Activated CD4-positive, CD25-positive, alpha-beta regulatory T cell treated with anti-CD3 and anti-CD28 coated beads, Interleukin-2, amount 50 U/mL, for 24 hours (primary cell): ENCODE results near the gene PPP2R5C.
"Not testable (repeated sequence)": the region's sequence is repeated elsewhere in the genome, so short reads cannot be mapped to it uniquely, and the experiment has no call there.

Experiments used
- ATAC-seq, 2 donors: fragments of 150-1000 bp; cut with Tn5 transposase; one replicate each; pipeline ENCODE4 v1.10.0; 2021; ENCODE audit warnings: mild to moderate bottlenecking in 1 of 2, moderate library complexity in 1 of 2

The PPP2R5C gene

DNA sequence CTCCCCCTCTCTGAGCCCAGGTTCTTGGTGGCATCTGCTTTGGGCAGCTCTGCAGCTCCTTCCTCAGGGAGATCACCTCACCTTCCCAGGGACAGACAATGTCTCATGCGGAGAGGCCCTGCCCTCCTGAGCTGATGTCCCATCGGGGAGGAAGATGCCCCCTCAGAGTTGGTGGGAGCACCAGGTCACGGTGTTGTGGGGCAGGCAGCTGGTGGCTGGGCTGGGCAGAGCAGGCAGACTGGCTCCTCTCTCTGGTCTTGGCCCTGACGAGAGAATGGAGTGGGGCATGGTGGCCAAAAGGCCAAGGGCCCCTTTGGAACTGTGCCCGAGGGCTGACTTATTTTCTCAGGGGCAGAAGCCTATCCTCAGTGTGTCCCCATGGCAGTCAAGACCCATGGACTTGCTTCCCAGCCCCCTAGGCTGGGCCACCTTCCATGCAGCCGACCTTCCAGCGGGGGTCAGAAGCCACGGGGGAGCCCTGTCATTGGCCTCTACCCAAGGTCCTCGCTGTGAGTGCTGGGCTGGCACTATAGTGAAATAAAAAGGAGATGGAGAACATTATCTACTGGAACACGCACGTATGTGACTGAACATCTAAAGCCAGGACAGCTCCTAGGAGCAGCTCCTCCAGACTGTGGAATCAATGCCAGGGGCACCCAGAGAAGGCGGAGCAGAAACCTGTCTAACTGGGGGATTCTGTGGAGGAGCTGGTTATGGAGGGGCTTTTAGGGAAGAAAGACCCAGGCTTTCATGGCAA is 21.9 kb downstream of the PPP2R5C start:
- ATAC-seq = no peak

DNA sequence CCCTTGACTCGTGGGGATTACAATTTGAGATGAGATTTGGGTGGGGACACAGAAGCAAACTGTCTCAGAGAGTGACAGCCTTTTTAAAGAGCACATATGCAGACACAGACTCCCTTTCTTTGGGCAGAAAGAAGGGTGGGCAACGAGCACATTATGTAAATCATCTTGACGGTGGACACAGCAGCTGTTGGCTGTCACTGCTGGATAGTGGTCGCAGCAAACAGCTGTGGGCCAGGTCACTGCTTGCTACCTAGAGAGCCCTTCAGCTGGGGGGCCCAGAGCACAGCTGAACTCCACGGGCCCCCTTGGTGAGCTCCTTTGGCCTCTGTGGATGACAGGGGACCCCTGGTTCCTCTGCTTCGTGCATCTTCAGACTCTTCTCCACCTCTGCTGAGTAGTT is 23.1 kb downstream of the PPP2R5C start:
- no peak for ATAC-seq

DNA sequence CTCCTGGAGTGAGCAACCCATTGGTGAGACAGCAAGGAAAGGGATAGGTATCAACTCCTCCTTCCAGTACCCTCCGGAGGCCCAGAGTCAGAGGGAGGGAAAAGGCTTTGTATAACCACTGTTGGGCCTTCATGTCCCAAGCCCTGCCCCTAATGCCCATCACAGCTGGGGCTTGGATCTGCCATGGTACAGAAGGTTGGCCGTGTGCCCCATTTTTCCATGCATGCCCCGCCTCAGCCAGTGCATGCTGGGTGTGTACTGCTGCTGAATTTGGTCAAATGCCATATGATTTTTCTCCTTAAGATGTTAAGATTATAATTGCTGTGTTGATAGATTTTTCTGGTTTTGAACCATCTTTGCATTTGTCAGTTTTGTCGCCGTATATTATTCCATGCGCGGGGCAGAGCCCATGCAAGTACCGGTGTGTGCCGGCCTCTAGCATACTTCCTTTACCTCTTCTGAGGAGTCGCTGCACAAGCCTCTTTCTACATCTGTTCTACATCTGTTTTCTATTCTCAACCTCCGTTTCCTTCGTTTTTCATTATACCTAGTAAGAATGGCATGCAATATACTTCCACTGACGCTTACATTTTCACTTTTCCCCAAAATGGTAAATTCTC is 26.6 kb downstream of the PPP2R5C start:
- no peak for ATAC-seq

DNA sequence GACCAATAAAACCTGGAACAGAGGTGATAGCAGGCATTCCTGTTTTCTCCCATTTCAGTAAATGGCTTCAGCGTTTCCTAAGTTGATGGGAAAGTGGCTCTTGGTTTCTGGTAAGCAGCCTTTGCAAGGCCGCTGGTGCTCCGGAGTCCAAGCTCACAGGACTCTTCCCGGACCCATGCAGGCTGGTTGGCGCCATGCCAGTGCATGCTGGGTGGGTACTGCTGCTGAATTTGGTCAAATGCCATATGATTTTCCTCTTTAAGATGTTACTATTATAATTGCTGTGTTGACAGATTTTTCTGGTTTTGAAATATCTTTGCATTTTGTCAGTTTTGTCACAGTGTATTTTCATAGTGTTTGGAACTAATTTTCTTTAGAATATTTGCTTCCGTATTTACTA is 27.7 kb downstream of the PPP2R5C start:
- ATAC-seq = no peak

DNA sequence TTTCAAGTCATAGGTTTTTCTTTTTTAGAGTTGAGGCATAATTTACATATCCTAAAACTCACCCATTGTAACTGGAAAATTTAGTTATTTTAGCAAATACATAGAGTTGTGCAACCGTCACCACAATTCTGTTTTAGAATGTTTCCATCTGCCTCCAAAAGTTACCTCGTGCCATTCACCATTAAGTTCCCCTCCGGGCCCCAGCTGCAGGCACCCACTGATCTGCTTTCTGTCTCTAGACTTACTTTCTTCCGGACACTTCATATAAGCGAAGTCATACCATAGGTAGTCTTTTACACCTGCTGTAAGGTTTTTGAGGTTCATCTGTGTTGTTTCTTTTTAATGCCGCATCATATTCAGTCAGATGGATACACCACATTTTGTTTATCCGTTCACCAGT is 28.7 kb downstream of the PPP2R5C start:
- ATAC-seq = no peak

DNA sequence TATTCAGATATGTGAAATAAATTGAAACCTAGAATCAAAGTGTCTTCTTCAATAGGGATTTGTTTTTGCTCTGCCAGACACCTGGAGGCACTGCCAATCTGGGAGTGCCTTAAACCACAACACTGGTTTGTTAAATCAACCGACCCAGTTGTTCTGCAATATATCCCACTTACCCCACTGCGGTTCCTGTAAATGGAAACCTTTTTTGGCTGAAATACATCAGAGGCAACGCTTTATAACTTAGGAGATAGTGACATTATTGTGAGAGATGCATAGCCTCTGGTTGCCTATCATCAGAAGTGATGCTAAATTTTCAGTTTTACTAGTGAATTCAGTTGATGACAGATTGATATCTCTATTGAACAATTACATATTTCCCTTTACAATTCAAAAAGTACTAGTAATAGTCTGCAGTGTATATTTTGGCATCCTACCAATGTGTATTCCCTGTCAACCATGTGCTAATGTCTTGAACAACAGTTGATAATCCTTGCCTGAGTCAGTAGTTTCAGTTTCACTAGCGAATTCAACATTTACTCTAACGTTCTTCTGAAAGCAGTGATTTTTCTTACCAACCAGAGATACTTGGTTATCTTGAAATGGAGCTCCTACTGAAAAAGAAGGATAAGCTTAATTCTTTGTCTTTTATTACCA is 30.5 kb downstream of the PPP2R5C start:
- peak; percentile 87 to 88 for ATAC-seq

DNA sequence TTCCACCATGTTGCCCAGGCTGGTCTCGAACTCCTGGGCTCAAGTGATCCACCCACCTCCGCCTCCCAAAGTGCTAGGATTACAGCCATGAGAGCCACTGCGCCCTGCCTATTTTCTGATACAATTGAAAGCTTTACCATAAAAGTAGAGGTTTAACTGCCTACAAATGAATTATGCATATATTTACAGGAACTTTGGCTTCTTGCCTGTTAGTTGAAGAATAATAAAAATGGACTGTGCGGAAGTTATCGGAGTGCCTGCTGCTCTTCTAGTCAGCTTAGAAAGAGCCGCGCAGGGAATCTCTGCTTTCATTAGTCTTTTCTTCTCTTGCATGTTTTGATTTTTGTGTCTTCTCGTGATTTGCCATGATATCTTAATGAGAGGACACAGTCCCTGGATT is 34.5 kb downstream of the PPP2R5C start:
- ATAC-seq = no peak

DNA sequence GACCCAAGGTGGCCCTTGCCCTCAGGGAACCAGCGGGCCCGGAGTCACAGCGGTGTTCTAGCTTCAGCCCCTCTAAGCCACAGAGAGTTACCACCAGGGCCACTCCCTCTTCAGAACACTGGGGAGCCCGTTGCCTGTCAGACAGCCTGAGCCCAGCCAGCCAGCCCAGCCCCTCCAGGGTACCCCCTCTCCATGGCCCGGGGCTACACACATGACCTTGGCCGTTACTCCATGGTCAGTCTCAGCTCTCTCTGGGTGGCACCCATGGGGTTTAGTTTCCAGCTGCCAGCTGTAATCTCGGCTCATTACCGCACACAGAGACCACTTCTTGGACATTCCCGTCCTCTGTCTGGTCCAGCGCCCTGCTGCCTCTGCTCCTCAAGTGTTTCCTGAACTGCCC is 35.0 kb downstream of the PPP2R5C start:
- no peak for ATAC-seq

DNA sequence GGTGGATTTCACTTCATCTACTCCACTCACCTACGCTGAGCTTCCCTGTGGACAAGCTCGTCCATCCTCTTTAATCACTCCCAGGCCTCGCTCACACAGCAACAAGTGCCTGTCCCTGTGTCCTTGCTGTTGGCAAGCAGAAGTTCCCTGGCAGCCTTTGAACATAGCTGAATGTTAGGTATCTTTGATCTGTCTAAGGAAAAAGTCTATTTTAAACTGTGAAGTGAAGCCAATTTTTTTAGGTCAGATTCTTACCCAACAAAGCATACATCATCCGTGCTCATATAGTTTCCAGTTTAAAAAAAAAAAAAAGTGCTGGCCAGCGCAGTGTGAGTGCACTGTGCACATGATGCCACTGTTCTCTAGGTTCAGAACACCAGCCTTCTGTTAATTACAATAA is 36.3 kb downstream of the PPP2R5C start:
- ATAC-seq = no peak

DNA sequence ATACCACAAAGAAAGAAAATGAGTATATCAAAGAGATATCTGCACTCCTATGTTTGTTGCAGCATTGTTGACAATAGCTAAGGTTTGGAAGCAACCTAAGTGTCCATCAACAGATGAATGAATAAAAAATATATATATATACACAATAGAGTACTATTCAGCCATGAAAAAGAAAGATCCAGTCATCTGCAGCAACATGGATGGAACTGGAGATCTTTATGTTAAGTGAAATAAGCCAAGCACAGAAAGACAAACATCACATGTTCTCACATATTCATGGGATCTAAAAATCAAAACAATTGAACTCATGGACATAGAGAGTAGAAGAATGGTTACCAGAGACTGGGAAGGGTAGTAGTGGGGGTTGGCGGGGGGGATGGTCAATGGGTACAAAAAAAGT is 42.9 kb downstream of the PPP2R5C start:
- not testable (repeated sequence) for ATAC-seq

DNA sequence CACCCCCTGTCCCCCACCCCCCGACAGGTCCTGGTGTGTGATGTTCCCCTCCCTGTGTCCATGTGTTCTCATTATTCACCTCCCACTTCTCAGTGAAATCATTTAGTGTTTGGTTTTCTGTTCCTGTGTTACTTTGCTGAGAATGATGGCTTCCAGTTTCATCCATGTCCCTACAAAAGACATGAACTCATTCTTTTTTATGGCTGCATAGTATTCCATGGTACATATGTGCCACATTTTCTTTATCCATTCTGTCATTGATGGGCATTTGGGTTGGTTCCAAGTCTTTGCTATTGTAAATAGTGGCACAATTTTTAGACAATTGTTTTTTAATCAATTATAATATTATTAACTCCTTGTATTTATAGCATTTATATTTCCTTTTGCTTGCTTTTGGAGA is 44.7 kb downstream of the PPP2R5C start:
- ATAC-seq = not testable (repeated sequence)

DNA sequence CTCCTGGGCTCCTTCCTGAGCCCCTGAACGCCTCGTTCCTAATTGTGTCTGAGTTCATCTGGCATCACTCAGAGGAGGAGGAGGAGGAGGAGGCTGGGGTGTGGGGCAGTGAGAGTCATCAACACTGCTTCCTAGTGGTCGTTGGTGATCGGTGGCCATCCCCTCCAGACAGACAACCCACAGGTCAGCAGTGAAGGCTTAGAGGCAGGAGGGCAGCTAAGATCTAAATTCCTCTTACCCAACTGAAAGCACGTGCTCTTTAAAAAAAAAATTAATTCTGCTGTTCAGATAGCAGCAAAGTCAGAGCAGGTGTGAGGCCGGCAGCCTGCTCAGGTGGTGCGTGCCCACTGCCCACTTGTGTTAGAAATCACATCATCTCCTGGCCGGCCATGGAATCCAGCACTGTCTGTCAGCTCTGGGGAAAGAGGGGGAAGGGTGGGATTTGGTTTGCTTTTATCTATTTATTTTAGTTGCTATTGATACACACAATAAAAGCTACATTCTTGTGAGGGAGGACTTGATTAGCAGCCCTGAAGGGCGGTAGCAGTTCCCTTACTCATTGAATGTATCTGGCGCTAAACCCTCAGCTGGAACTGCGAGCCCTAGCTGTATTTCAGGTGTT is 46.6 kb downstream of the PPP2R5C start:
- ATAC-seq = no peak

DNA sequence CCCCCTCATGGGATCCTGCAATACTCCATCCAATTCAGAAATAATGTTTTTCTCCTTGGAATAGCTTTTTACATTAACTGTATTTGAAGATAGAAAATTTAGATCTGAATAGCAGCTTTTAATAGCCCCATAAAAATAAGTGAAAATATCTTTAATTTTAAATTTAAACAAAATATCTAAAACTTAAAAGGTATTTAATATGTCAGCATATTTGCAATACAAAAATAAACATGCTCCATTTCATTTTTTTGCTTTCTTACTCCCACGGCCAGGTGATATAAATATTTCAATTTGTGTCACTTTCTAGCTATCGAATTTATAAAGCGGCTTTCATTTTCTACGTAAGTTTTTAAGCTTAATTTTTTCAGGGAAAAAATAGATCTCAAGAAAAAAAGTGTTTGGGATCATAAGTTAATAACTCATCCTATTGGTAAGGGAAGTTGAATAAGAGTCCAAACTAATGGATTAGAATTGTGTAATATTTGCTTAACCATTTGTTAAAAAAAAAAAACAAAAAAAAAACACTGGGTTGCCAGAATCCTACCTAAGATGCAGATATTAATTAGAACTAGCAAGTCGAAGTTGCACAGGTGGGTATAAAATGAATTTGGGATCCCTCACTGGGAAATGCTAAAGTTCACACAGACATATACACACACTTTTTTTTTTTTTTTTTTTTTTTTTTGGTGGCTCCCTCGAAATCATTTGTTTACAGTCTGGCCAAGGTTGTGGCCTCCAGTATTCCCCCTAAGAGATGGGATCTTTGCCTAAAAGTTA is 47.6 kb downstream of the PPP2R5C start:
- ATAC-seq = no peak

DNA sequence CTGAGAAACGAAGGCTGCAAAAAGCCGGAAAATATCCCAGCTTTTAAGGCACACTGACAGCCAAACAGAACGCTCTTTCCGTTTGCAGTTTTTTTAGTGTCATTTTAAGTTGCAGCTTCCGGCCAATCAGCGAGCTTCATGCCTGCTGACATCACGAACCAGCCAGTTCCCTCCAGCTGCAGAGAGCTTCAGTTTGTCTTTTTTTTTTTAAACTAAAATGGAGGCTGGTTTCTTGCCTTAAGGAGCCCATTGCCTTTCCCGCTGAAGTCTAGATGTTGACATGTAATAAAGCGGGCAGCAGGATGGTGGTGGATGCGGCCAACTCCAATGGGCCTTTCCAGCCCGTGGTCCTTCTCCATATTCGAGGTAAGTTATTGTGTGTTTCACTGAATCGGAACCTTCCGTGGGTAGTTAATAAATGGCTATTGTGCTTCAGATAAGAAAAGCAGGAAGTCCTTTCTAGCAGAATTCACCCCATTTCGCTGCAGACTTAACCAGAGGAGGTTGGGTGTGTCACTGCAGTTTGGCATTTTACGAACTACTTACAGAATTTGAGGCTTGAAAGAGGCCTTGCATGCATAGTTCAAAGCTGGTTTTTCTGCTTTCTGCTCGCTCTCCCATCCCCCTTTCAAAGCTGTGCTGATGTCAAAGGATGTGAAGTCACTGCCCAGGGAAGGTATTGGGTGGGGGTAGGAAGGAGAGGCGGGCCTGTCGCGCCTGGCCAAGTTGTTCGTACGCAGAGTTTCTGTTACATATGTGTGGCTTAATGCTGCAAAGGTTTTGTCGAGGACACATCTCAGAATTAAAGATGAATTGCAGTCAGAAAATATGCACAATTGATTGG is 48.4 kb downstream of the PPP2R5C start:
- ATAC-seq = peak; percentile 86 to 89

DNA sequence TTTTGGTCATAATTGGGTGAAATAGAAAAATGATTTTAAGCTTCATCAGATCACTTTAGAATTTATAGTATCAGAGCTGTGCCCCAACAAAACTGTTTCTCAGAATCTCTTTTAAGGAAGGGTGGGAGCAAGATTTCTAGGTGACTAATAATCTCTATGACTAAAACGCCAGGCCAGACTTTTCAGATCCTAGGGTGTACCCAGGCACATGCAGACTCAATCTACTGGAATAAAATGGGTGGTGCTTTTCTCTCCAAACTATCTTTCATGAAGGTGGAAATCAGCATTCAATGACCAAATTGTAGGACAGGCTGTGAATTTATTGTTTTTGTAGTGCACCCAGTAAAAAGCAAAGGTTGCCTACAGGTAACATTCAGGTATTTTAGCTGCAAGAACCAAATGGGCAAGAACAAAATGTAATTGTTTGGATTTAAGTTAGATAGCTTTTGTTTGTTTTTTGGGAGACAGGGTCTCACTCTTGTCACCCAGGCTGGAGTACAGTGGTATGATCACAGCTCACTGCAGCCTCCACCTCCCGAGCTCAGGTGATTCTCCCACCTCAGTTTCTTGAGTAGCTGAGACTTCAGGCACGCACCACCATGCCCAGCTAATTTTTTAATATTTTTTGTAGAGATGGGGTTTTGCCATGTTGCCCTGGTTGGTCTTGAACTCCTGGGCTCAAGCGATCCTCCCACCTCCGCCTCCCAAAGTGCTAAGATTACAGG is 49.5 kb downstream of the PPP2R5C start:
- ATAC-seq = peak; percentile 24 to 32

DNA sequence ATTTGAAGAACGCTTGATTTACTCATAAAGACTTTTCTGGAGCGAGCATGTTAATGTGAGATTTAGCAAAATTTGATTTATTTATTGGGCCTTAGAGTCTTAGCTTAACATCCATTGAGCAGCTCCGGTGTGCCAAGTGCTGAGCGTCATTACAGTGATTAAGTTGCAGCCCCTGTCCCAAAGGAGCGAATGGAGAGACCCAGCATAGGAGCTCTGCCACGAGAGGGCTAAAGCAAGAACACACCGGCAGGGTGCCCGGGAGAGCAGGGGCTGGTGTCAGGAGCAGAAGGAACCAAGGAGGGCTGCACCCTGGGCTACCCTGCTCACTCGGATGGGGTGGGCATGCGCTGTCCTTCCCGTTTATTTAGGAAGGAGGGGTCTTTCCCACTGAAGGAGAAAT is 50.6 kb downstream of the PPP2R5C start:
- ATAC-seq = no peak

DNA sequence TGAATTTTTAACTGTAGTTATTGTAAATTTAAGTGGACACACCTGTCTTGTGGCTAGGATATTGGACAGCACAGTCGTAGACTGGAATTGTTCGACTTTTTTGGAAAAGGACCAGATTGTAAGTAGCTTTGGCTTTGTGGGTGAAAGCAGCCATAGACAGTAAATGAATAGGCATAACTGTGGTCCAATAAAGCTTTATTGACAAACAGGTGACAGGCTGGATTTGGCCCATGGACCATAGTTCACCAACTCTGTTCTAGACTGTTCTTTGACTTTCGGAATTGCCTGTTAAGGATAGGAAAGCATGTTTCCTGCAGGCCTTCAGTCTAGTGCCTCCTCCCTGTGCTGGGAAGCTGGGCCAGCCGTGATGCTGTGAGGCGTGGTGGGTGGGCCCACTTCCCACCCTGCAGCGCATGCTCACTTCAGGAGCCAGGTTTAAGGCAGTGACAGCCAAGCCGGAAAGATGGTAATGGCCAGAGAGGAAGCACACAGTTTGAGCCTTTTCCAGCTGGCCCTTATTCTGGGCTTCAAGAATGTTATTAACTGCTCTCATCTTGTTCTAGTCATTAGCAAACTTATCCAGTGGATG is 51.8 kb downstream of the PPP2R5C start:
- ATAC-seq = no peak

DNA sequence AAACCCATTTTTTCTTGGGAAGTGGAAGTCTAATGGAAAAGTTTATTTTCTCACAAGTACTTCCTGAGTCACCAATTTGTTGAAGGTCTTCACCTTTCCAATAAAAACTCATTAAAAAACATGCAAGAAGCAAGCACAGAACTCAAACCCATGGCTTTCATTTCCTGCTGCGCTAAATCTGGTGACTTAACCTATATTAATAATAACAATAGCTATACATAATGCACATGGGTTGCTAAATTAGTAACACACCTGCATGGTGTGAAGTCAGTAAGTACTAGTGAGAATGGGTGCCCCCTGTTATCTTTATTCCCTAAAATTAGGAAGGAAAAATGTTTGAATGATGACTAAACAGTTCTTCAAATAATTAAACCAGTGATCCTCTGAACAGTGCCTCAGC is 52.3 kb downstream of the PPP2R5C start:
- no peak for ATAC-seq

DNA sequence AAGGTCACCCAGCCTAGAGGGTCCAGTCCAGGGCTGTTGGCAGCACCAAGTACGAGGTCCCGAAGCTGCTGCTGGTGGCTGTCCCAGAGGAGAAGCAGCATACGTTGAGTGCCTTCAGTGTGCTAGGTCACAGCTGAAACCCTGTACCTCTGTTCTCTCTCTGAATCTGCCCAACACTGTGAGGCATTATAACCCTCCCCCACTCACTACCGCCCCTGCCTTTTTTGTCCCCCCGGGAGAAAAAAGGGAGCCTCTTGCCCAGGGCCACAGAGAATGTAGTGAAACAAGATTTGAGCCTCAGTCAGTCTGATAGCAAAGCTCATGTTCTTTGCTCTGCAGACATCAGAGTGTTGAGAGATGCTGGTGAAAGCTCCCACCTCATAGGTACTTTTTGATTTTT is 53.4 kb downstream of the PPP2R5C start:
- ATAC-seq = no peak

DNA sequence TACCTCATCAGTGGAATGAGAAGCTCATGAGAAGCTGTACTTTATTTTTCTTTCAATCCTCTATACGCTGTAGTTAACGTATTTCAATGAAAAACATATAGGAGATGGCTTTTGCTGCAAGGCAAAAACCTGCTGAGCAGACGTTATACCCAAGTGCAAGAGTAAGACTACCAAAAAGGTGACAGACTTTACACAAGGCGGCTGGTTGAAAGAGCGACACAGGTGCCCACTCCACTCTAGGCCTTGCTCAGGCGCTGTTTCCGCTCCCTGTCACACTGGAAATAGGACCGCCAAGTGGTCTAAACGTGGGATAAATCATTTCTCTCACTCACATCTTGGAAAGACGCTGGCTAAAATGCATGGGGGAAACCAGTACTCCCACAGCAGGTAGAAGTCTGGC is 54.5 kb downstream of the PPP2R5C start:
- ATAC-seq = no peak

DNA sequence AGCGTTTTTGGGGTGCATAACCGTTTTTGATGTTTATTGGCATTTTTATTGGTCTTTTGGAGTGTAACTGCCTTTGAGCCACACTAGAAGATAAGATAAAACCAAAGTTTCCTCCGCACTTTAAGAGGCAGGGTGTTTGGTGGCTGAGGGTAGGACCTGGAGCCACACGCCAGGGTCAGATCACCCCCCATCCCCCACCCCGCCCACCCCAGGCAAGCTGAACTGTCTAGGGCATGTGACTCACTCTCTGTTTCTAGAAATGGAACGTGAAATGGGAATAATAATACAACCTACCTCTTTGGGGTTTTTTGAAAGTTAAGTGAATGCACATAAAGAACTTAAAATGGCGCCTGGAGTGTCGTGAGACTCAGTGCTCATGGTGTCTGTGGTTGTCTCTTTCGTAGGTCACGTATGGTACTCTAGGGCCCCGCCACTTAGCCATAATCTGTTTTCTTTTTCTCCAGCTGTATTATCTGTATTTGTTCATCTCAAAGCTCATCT is 56.0 kb downstream of the PPP2R5C start:
- ATAC-seq = peak; percentile 54 to 58
